Keratinocyte (primary cell): ENCODE results near the gene SORBS1. TPM values are rescaled to one million over a fixed set of nuclear protein-coding genes. Genes with fewer than 3 reads are reported as not detected.

Experiments used
- DNase-seq: peaks from one replicate; pipeline ENCODE4 v3.0.0-alpha.2; 2011; ENCODE audit warnings: low read depth, missing footprints, low spot score
- FAIRE-seq: peaks from 2 replicates; lab custom pipeline; 2011; peaks lifted over from hg19 to GRCh38; lab: Jason Lieb, UNC
- H2AFZ ChIP-seq: 2 replicates; pipeline ENCODE4 v1.6.0; 2012; ENCODE audit warnings: low read length, control low read depth, inconsistent platforms; ENCODE audit not compliant: control insufficient read depth
- H3K27ac ChIP-seq: 2 replicates; pipeline ENCODE4 v1.5.1; 2011; ENCODE audit warnings: low read length; ENCODE audit not compliant: control insufficient read depth, insufficient read depth
- H3K27me3 ChIP-seq: 3 replicates; pipeline ENCODE4 v1.6.0; 2011; ENCODE audit warnings: low read length; ENCODE audit not compliant: control insufficient read depth, insufficient read depth; ENCODE audit errors: extremely low read depth
- H3K36me3 ChIP-seq, 2 experiments: 2 replicates in 1 of 2; 3 replicates in 1 of 2; pipeline ENCODE4 v1.5.1; 2011; ENCODE audit warnings: low read length in 2 of 2, mild to moderate bottlenecking in 1 of 2; ENCODE audit not compliant: control insufficient read depth in 2 of 2, insufficient read depth in 2 of 2; ENCODE audit errors: extremely low read depth in 1 of 2
- H3K4me1 ChIP-seq: 3 replicates; pipeline ENCODE4 v1.5.1; 2011; ENCODE audit warnings: low read length; ENCODE audit not compliant: control insufficient read depth, insufficient read depth; ENCODE audit errors: extremely low read depth
- H3K4me2 ChIP-seq: 3 replicates; pipeline ENCODE4 v1.6.0; 2011; ENCODE audit warnings: low read depth, low read length; ENCODE audit not compliant: control insufficient read depth, insufficient read depth; ENCODE audit errors: extremely low read depth
- H3K4me3 ChIP-seq, 3 experiments: fragments of 200-600 bp in 1 of 3; sonication (generic) in 1 of 3; 2 replicates in 2 of 3; 3 replicates in 1 of 3; pipeline ENCODE4 v1.5.1; 2011 to 2016; ENCODE audit warnings: low read length in 3 of 3, mild to moderate bottlenecking in 3 of 3, control low read depth in 2 of 3, inconsistent platforms in 1 of 3, low read depth in 1 of 3, mixed read lengths in 1 of 3, mixed run types in 1 of 3, moderate library complexity in 1 of 3; ENCODE audit not compliant: control insufficient read depth in 2 of 3, insufficient read depth in 2 of 3; ENCODE audit errors: extremely low read depth in 1 of 3
- H3K79me2 ChIP-seq: 2 replicates; pipeline ENCODE4 v1.6.0; 2012; ENCODE audit warnings: low read length; ENCODE audit not compliant: control insufficient read depth, insufficient read depth
- H3K9ac ChIP-seq: 3 replicates; pipeline ENCODE4 v1.6.0; 2011; ENCODE audit warnings: low read length; ENCODE audit not compliant: control insufficient read depth, insufficient read depth; ENCODE audit errors: extremely low read depth
- H3K9me1 ChIP-seq: 3 replicates; pipeline ENCODE4 v1.6.0; 2011; ENCODE audit warnings: low read length; ENCODE audit not compliant: control insufficient read depth, insufficient read depth; ENCODE audit errors: extremely low read depth
- H3K9me3 ChIP-seq: 2 replicates; pipeline ENCODE4 v1.5.1; 2012; ENCODE audit warnings: low read depth, low read length; ENCODE audit not compliant: control insufficient read depth
- H4K20me1 ChIP-seq: 3 replicates; pipeline ENCODE4 v1.6.0; 2011; ENCODE audit warnings: low read length; ENCODE audit not compliant: control insufficient read depth, insufficient read depth; ENCODE audit errors: extremely low read depth
- CTCF ChIP-seq, 3 experiments: IDR thresholded peaks in 1 of 3; conservative IDR thresholded peaks in 1 of 3; optimal IDR thresholded peaks in 1 of 3; 2 replicates in 2 of 3; 3 replicates in 1 of 3; pipeline versions ENCODE3 to v1.5.1; 2011; ENCODE audit warnings: low read length in 3 of 3, mild to moderate bottlenecking in 3 of 3, moderate library complexity in 2 of 3, control low read depth in 1 of 3, inconsistent platforms in 1 of 3; ENCODE audit not compliant: insufficient read depth in 2 of 3; ENCODE audit errors: extremely low read depth in 1 of 3
- EZH2 ChIP-seq: IDR thresholded peaks from one replicate; pipeline ENCODE4 v1.6.1; 2012; ENCODE audit warnings: inconsistent platforms, mild to moderate bottlenecking, low read length, moderate library complexity
- dilution Hi-C: fragments of 300-500 bp; cut with MboI; formaldehyde crosslinking; loops from one replicate; pipeline ENCODE4 v1.7.0; 2020; ENCODE audit warnings: low sequenced_read_pairs; ENCODE audit not compliant: extremely low pct_ligation_motif_present
- polyA plus RNA-seq, 5 experiments: library from polyadenylated mRNA; depleted of rRNA in 3 of 5; stranded (reverse) in 3 of 5; stranded (forward) in 1 of 5; unstranded in 1 of 5; fragments of >200 nt; gene quantifications; 1 replicate in 1 of 5; 2 replicates in 3 of 5; 3 replicates in 1 of 5; pipeline versions ENCODE4 v1.2.1 to v1.2.3, GENCODE V29; 2011 to 2012; ENCODE audit warnings: missing spikeins in 2 of 5, low read depth in 1 of 5, low replicate concordance in 1 of 5

The SORBS1 gene
- polyA plus RNA-seq, 1 donor (not counting 4 experiments of a cell fraction or from before 2014, with no cell fraction given): 0.42 TPM

GRCh38 chr10:95536894-95537541 is 24.2 kb downstream of the SORBS1 start:
- TF ChIP-seq CTCF (optimal IDR thresholded peaks at IDR 0.05 in 1 of 3, IDR thresholded peaks at IDR 0.05 in 1 of 3, conservative IDR thresholded peaks at IDR 0.05 in 1 of 3; ENCODE audit: extremely low read depth in 1 of 3, insufficient read depth in 2 of 3, low read length in 3 of 3) (no peak), EZH2 (no peak)
- no peak for DNase-seq
- no peak for FAIRE-seq
- no peaks in the 10 kb centered on the region for H3K9me3 ChIP-seq
- no peaks in the 10 kb centered on the region for H3K79me2 ChIP-seq
- no peak overlapping the region for H3K4me3 ChIP-seq
- dilution Hi-C loops: no loop called here
- no peaks in the 10 kb centered on the region for H3K27me3 ChIP-seq
- no peak overlapping the region for H3K27ac ChIP-seq
- no peak overlapping the region for H3K9ac ChIP-seq
- H2AFZ ChIP-seq: no peak overlapping the region
- no peak overlapping the region for H3K4me2 ChIP-seq
- H3K9me1 ChIP-seq: no peaks in the 10 kb centered on the region
- no peaks in the 10 kb centered on the region for H3K4me1 ChIP-seq
- H4K20me1 ChIP-seq: no peaks in the 10 kb centered on the region
- H3K36me3 ChIP-seq: no peaks in the 10 kb centered on the region

- Histone ChIP-seq H3K9me3 (no peaks in the 10 kb centered on the region), H2AFZ (no peak overlapping the region), H3K27ac (no peak overlapping the region), H3K4me1 (no peaks in the 10 kb centered on the region), H3K4me2 (no peak overlapping the region), H3K36me3 (no peaks in the 10 kb centered on the region), H3K27me3 (no peaks in the 10 kb centered on the region), H4K20me1 (no peaks in the 10 kb centered on the region), H3K79me2 (no peaks in the 10 kb centered on the region), H3K9ac (no peak overlapping the region), H3K9me1 (no peaks in the 10 kb centered on the region), H3K4me3 (no peak overlapping the region)
- dilution Hi-C loops: no loop called here
- no peak for FAIRE-seq
- no peak for TF ChIP-seq EZH2
- no peak for TF ChIP-seq CTCF (optimal IDR thresholded peaks at IDR 0.05 in 1 of 3, IDR thresholded peaks at IDR 0.05 in 1 of 3, conservative IDR thresholded peaks at IDR 0.05 in 1 of 3; ENCODE audit: extremely low read depth in 1 of 3, insufficient read depth in 2 of 3, low read length in 3 of 3)
- no peak for DNase-seq
These were observed 25.2 kb downstream of the SORBS1 start for GRCh38 chr10:95536017-95536416.
